Kidney epithelial cell (primary cell): ENCODE data around the gene ZBTB18. TPM values are rescaled to one million over a fixed set of nuclear protein-coding genes. Genes with fewer than 3 reads are reported as not detected.

Experiments
- DNase-seq: peaks from one replicate; pipeline ENCODE4 v3.0.0-alpha.2; 2010; ENCODE audit warnings: low read depth
- H3K27me3 ChIP-seq: 2 replicates; pipeline ENCODE4 v1.6.0; 2011; ENCODE audit warnings: low read length; ENCODE audit not compliant: control insufficient read depth, insufficient read depth
- H3K36me3 ChIP-seq: 2 replicates; pipeline ENCODE4 v1.5.1; 2011; ENCODE audit warnings: low read length; ENCODE audit not compliant: control insufficient read depth, insufficient read depth
- H3K4me3 ChIP-seq: 2 replicates; pipeline ENCODE4 v1.5.1; 2011; ENCODE audit warnings: low read depth, mild to moderate bottlenecking, control low read depth, low read length
- CTCF ChIP-seq: IDR thresholded peaks from 2 replicates; pipeline ENCODE4 v1.5.1; 2011; ENCODE audit warnings: mild to moderate bottlenecking, moderate library complexity, low read length, control low read depth, inconsistent platforms; ENCODE audit not compliant: insufficient read depth, poor library complexity, severe bottlenecking
- total RNA-seq: library from RNA; depleted of rRNA; stranded (reverse); fragments of >200 nt; gene quantifications from 2 replicates; pipeline ENCODE4 v1.2.3, GENCODE V29; 2015

Gene ZBTB18
- total RNA-seq, 1 donor from 2014 or later = 8.7 TPM

DNA sequence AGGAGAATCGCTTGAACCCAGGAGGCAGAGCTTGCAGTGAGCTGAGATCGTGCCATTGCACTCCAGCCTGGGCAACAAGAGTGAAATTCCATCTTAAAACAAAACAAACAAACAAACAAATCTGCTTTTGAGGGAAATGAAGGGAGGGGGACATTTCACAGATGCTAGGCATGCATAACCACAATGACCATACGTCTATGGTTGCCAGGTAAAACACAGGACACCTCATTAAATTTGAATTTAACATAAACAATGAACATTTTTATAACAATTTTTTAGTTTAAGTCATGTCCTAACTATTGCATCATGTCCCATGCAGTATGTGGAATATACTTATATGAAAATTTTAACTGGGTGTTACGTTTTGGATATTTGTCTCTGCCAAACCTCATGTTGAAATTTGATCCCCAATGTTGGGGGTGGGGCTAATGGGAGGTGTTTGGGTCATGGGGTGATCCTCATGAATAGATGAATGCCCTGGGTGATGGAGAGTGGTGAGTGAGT is 31.0 kb upstream of the ZBTB18 start:
- no peaks in the 10 kb centered on the region for H3K27me3 ChIP-seq
- H3K36me3 ChIP-seq = no peaks in the 10 kb centered on the region
- no peak for TF ChIP-seq CTCF
- DNase-seq = no peak
- H3K4me3 ChIP-seq = no peak overlapping the region

DNA sequence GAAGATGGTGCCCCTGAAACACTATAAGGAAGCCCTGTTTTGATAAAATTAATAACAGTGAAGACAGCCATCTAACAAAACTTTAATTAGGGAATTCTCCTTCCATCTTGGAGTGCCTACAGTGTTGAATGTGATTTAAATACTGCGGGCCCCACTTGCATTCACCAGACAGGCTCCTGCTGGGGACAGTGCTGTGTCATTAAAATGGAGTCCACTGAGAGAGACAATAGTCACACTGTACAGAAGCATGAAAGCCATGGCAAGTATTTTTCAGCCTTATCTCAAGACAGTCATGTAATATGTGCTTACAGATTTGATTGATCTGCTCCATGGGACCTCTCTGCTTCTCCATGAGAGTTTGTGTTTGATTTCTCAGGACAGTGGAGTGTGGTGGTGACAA is 29.7 kb upstream of the ZBTB18 start:
- no peaks in the 10 kb centered on the region for H3K36me3 ChIP-seq
- DNase-seq = no peak
- no peak overlapping the region for H3K4me3 ChIP-seq
- no peaks in the 10 kb centered on the region for H3K27me3 ChIP-seq
- no peak for TF ChIP-seq CTCF

- TF ChIP-seq CTCF = no peak
- Histone ChIP-seq H3K27me3 (no peaks in the 10 kb centered on the region), H3K4me3 (no peak overlapping the region), H3K36me3 (no peaks in the 10 kb centered on the region)
- no peak for DNase-seq
These were observed 28.8 kb upstream of the ZBTB18 start for GRCh38 chr1:244022311-244022710.

- no peak for DNase-seq
- Histone ChIP-seq H3K36me3 (no peaks in the 10 kb centered on the region), H3K27me3 (no peaks in the 10 kb centered on the region), H3K4me3 (no peak overlapping the region)
- no peak for TF ChIP-seq CTCF
These were observed 28.1 kb upstream of the ZBTB18 start for GRCh38 chr1:244022864-244023440.

GRCh38 chr1:244027491-244028145 is 23.5 kb upstream of the ZBTB18 start:
- TF ChIP-seq CTCF = no peak
- no peak for DNase-seq
- Histone ChIP-seq H3K36me3 (no peaks in the 10 kb centered on the region), H3K4me3 (no peak overlapping the region), H3K27me3 (no peaks in the 10 kb centered on the region)

GRCh38 chr1:244028701-244029100 is 22.4 kb upstream of the ZBTB18 start:
- no peak overlapping the region for H3K4me3 ChIP-seq
- TF ChIP-seq CTCF = no peak
- H3K36me3 ChIP-seq = no peaks in the 10 kb centered on the region
- H3K27me3 ChIP-seq = no peaks in the 10 kb centered on the region
- DNase-seq = no peak
